HG03139 (cell line): ENCODE results near the gene AFF1.
A peak's percentile ranks its signal among the peaks of the same experiment; 100 is the strongest.

Source experiments
- ATAC-seq: cut with Tn5 transposase; IDR thresholded peaks from one replicate; pipeline ENCODE4 v1.9.1; 2021; ENCODE audit not compliant: unreplicated experiment

The AFF1 gene

DNA sequence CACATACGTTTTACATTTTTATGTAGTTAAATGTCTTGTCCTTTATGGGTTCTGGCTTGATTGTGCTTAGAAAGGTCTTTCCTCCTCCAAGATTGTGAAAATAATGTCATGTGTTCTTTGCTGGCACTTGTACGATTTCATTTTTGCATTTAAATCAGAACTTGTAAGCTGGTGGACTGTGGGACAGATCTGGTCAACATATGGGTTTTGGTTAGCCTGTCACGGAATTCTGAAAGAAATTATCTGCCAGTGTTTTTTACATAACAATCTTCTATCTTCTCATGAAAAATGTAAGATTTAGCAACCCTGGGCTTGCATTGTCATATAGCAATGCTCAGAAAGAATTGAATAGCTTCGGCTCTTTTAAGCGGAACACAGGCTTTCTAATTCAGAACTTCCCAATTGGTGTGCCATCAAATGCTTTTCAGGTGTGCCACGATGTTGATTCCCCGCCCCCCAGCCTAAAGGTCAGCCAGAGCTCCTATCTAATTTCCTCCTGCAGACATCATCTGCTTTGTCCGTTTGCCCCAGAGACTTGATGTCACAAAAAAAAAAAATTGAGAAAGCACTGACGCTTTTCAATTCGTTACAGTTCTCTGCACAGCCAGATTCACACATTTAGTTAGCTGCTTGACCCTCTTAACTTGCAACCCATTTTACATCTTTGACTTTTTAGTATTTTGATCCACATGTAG lies 16.2 kb downstream of the AFF1 start:
- ATAC-seq, result no peak

GRCh38 chr4:86955888-86956451 lies 21.2 kb downstream of the AFF1 start:
- no peak for ATAC-seq

- ATAC-seq, result no peak
These were observed 22.4 kb downstream of the AFF1 start for GRCh38 chr4:86957215-86957614.

- ATAC-seq, result no peak
These were observed 25.0 kb downstream of the AFF1 start for GRCh38 chr4:86959588-86960500.

GRCh38 chr4:86960557-86960961 lies 25.7 kb downstream of the AFF1 start:
- no peak for ATAC-seq

DNA sequence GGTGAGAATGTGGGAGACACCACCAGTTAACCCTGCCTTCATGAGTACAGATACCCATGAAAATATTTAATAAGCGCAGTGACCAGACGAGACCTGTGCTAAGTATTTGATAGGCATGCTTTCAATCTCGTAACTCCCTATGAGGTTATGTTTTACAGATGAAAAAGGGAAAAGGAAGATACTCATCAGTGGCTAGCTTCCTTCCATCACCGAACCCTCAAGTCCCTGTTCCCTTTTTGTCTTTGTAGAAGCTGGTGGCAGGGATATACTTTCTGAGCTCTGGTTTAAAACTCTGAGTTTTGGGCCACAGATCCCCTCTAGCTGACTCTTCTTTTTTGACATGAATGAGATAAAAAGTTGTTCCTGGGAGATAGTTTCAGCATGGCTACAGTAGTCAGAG lies 26.3 kb downstream of the AFF1 start:
- ATAC-seq, result no peak

GRCh38 chr4:86961605-86962295 lies 26.9 kb downstream of the AFF1 start:
- ATAC-seq, result peak; percentile 88

- ATAC-seq, result no peak
These were observed 28.9 kb downstream of the AFF1 start for GRCh38 chr4:86963697-86964096.

DNA sequence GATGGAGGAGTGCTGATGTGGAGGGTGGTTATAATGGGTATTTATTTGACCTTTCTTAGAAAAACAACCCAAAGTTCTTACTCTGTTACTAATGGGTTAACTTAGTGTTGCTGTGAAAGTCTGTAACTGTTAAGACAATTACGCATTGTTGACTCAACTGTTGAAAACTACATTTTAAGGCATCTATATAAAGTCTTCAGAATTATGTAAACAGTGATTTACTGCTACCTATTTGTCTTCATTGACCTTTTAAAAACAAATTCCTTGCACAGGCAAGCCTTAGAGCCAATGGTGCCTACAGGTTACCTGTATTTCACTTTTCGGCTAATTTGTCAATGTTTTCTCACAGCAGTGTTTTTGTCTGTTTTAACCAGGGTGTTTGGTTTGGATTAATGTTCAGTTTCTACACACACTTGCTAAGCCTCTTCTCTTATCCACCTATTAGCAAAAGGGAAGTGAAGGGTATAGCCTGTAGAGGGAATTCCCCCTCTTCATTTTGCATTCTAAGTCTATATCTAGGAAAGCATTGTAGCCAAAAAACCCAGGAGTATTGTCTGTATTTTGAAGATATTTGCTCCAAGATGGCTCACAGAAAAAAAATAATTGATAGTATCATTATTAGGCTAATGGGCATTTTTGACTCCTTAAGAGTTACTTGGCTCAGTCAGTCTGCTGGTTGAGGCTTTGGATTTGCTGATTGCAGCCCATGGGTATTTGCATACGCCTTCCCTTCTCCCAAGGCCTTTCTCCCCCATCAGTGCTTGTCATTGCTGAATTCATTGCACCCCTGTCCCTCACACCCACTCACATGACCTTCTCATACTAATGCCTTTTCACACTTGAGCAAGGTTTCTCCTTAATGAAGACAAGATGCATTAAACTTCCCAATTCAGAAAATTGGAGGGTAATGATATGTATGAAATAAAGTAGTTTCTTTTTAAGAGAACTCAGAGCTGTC lies 30.5 kb downstream of the AFF1 start:
- ATAC-seq, result peak; percentile 39

GRCh38 chr4:86967073-86967472 lies 32.3 kb downstream of the AFF1 start:
- ATAC-seq, result no peak

- no peak for ATAC-seq
These were observed 33.0 kb downstream of the AFF1 start for GRCh38 chr4:86967798-86968197.

DNA sequence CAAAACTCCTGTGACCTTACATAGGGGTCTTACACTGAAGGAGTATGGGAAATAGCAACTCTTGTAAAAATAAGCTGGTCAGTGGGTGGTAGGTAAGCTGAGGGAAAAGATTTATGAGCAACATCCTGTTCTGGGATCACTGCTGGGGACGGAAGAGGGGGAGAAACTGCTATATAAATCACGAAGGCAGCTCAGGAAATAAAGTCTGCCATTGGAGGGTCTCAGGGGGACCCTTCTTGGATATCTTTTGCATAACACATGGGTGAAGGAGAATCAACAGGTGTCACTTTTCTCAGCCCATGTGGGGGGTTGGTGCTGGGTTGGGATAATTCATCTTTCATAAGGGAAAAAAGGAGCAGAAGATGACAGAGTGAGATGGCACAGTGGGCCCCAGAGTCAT lies 33.7 kb downstream of the AFF1 start:
- no peak for ATAC-seq

DNA sequence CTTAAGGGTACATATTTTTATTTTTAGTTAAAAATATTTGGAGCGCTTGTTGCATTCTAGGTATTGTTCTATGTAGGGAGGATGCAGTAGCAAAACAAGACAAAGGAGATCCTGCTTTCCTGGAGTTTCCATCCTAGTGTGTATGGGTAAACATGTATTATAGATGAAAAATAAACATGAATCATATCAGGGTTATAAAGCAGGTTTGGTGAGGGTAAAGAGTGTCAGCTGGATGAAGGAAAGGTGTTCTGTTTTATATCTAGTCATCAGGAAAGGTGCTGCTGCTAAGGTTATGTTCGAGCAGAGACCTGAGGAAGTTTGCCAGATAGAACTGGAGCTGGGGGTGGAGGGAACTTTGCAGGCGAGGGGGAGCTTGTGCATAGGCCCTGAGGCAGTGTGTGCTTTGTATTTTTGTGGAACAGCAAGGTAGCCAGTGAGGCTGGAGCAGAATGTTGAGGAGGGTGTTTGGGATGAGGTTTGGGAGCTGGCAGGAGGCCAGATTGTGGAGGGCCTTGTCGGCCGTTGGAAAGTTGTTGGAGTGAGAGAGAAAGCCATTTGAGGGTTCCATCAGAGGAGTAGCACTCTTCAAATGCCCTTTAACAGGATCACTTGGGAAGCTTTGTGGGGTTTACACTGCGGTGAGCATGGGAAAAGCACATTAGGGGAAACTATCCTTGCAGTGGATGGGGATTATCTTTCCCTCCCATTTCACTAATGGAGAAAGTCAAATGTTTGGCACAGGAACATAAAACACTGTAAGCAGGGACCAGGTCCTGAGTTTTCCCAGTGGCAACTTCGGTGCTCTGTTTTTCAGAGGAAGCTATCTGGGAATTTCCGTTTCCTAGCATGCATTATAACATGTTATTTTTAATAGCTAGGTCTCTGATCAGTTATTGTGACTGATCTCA lies 35.9 kb downstream of the AFF1 start:
- no peak for ATAC-seq

GRCh38 chr4:86971355-86971683 lies 36.5 kb downstream of the AFF1 start:
- no peak for ATAC-seq

- ATAC-seq, result no peak
These were observed 38.2 kb downstream of the AFF1 start for GRCh38 chr4:86972997-86973396.

GRCh38 chr4:86973668-86974067 lies 38.9 kb downstream of the AFF1 start:
- no peak for ATAC-seq

DNA sequence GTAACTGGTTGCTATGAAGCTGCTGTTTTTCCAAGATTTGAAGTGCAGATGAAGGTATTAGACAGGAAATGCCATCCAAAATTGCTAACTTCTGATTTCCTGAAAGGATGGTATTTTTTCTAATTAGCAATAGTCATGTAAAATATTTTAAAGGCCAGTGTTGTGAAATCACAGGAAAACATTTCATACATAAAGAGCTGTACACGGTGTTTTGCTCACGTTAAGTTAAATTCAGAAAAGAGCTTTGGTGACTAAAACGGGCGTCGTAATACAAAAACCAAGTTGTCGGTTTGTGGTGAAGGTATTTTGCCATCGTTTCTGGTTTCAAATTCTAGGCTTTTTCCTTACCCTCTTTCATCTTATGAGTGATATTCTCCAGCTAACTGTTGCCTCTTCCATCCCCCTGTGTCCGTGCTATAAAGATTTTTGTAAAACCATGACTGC lies 39.8 kb downstream of the AFF1 start:
- no peak for ATAC-seq

DNA sequence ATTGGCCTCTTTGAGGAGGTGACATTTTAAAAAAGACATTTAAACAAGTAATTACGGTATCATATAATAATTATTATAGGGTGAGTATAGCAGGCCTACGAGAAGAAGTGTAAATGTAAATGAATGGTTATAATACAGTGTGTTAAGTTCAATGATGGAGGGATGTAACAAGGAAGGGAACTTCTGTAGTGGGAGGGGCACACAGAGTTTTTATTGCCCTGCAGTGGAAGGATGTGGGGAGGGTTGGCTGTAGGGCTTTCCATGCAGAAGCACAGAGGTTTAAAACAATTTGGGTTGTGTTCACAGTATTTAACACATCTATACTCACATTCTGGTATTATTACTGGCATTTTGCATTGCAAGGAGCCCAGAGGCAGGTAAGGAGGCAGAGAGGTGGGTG lies 41.1 kb downstream of the AFF1 start:
- no peak for ATAC-seq

- ATAC-seq, result no peak
These were observed 42.1 kb downstream of the AFF1 start for GRCh38 chr4:86976801-86977485.
